GM21447 (cell line): ENCODE measurements around the gene FAM13C.

Source experiments
- ATAC-seq: cut with Tn5 transposase; IDR thresholded peaks from one replicate; pipeline ENCODE4 v1.9.1; 2021; ENCODE audit not compliant: unreplicated experiment

FAM13C gene

DNA sequence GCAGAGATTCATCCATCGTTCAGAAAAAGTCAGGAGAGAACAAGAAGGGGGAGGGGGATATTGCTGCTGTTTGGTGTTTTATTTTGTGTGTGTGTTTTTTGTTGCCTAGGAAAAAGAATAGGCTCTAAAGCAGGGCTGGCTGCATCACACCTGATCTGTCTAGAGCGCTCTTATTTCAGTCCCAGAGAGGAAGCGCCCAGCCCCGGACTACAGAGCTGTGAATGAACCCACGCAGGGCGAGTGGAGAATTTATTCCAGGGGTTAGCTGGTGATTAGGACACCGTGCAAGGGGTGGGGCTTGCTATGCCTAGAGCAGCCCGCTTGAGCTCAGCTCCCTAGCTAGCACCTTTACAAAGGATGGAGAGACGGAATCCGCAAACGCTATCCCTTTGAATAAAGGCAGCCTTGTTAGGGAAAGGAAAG, 621 bp upstream of the FAM13C start:
- ATAC-seq = no peak

DNA sequence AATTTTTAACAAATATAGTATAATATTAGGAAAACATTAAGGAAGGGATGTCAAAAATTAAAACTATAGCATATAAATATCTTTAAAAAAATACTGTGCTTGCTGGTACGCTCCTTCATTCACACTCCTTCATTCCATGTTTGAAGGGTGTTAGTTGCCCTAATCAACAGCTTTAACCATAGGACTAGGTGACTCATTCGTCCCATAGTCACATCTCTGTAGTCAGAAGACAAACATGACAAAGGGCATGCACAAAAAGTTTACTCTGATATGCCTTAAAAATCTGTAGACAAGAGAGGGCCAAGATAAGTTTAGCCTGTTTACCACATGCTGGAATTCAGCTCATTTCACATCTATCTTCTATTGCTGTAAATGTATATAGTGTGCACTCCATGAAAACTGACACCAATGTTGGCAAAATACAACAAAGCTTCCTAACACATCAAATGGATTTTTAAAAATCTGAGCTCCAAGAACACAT, 646 bp downstream of the FAM13C start:
- ATAC-seq = no peak

DNA sequence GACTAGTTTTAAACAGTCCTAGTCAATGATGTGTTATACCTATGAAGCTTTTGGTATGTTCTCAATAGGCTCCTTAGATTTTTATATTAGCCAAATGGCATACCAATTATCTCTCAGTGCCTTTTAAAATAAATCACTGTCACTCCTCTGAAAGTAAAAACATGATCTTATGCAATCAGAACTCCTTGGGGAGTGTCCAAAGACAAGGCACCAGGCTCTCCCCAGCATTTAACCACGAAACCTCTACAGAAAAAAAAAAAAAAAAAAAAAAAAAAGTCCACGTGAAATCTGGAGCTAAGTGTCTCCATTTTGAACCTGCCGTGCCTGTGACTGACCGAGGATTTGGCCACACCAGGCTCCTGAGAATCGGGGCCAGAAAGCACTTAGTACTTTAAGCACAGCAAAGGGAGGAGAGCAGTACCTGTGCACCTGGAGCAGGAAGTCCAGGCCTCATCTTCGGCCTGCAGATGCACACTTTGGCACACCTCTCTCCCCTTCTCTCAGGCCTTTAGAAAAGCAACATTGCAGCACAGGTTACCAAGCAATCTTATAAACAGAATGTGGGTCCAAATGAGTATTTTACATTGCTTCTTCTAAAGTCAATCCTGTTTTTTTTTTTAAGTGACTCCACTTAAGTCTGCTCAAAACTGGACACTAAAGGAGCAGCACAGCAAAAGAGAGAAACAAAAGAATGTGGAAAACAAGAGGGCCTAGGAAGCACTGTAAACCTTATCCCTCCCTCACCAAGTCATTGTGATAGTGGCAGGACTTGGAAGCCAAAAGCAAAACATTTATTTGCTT, 1.5 kb downstream of the FAM13C start:
- ATAC-seq = no peak

- ATAC-seq = no peak
Observed at GRCh38 chr10:59358576-59358975, 3.8 kb downstream of the FAM13C start.

- no peak for ATAC-seq
Observed at GRCh38 chr10:59354434-59354833, 7.9 kb downstream of the FAM13C start.

- ATAC-seq = no peak
Observed at GRCh38 chr10:59350558-59350957, 11.8 kb downstream of the FAM13C start.

GRCh38 chr10:59346321-59346720, 16.0 kb downstream of the FAM13C start:
- no peak for ATAC-seq

GRCh38 chr10:59342723-59343122, 19.6 kb downstream of the FAM13C start:
- no peak for ATAC-seq

DNA sequence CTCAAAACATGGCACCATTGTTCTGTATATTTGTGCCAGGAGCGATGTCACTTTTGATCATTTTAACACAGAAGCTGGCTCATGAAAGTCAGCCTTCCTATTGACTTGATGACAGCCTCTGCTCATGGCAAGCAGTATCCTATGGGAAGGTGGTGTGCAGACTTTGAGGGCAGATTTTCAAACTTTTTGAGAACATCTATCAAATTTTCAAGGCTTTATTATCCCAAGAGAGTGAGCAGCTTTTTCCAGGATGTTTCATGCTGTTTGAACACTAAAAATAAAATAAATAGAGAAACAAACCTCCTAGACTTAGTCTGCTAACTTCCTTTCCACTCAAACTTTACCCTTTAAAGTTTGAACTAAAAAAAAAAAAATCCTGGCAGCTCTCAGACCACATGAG, 20.3 kb downstream of the FAM13C start:
- no peak for ATAC-seq

GRCh38 chr10:59340285-59340684, 22.1 kb downstream of the FAM13C start:
- ATAC-seq = no peak

DNA sequence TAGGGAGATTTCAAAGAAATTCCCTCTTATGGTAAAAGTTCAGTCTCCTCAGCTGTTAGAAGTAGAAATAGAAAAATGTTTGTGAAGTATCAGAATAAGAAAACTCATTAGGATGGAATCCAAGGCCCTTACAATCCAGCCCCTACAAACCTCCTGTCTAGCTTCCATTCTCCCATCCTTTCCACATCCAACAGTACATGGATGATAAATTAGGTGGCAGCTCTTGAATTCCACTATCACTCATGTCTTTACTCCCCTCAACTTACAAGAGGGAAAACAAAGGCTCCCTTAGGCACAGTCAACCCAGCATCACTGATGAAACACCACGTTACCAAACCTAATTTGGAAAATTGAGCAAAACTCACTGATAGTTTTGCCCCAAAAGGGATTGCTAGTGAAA, 23.0 kb downstream of the FAM13C start:
- ATAC-seq = no peak

GRCh38 chr10:59337201-59337652, 25.1 kb downstream of the FAM13C start:
- ATAC-seq = no peak

DNA sequence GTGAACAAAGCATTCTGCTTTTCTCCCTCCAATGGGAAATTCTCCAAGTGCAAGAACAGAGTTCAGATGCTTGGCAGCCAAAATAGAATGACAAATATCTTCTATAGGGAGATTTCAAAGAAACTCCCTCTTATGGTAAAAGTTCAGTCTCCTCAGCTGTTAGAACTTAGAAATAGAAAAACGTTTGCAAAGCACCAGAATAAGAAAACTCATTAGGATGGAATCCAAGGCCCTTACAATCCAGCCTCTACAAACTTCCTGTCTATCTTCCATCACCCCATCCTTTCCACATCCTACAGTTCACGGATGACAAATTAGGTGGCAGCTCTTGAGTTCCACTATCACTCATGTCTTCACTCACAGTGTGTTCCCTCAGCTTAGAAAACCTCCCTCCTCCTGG, 25.7 kb downstream of the FAM13C start:
- ATAC-seq = no peak

DNA sequence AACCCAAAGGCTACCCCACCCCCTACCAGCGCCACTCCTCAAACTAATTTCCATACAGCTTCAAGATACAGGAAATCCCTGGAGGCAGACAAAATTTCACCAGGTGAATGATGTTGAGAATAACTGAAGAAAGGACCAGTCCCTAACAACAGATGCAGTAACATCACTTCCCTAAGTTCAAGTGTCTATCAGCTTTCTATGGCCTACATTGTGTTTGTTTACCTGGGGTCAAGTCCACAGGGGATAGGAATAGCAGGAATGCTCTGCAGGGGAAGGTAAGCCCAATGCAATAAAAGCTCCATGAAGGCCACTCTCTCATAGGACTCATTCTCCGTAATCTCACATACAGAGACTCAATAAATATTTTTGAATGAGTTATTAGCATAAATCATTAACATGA, 26.9 kb downstream of the FAM13C start:
- ATAC-seq = no peak

- no peak for ATAC-seq
Observed at GRCh38 chr10:59333701-59334100, 28.6 kb downstream of the FAM13C start.

- ATAC-seq = no peak
Observed at GRCh38 chr10:59332581-59332980, 29.8 kb downstream of the FAM13C start.

DNA sequence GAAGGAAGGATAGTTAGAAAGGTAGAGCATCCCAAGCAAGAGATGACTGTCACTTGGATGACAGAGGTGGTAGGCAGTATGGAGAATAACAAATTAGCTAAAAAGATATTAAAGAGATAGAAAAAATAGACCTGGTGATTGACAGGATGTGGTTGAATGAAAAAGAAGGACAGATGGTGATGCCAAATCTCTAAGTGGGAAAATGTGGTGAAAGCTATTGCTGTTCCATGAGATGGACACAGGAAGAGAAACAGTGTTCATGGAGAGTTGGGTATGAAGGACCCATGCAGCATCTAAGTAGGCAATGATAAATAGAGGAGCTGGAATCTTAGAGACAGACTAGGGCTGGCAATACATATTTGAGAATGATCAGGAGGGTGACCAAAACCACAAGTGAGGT, 30.7 kb downstream of the FAM13C start:
- ATAC-seq = no peak

DNA sequence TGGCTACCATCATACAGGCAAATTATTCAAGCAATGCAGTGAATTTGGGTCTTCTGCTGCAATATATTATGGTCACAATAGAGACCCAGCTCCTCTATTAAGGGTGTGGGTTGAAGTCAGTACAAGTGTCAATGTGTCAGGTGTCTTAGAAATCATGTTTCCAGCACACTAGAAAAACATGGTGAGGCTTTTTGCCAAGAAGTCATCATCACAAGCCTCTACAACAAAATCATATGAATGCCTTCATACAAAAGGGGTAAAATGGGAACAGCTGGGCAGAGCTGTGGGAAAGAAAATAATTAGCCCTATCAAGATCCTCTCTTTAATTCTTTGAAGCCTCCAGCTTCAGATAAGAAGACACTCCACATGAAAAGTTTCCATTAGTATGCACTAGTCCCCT, 37.2 kb downstream of the FAM13C start:
- no peak for ATAC-seq

- no peak for ATAC-seq
Observed at GRCh38 chr10:59324597-59324996, 37.8 kb downstream of the FAM13C start.

GRCh38 chr10:59323831-59324401, 38.4 kb downstream of the FAM13C start:
- ATAC-seq = no peak

GRCh38 chr10:59323036-59323459, 39.3 kb downstream of the FAM13C start:
- ATAC-seq = no peak

- no peak for ATAC-seq
Observed at GRCh38 chr10:59322131-59322530, 40.2 kb downstream of the FAM13C start.

DNA sequence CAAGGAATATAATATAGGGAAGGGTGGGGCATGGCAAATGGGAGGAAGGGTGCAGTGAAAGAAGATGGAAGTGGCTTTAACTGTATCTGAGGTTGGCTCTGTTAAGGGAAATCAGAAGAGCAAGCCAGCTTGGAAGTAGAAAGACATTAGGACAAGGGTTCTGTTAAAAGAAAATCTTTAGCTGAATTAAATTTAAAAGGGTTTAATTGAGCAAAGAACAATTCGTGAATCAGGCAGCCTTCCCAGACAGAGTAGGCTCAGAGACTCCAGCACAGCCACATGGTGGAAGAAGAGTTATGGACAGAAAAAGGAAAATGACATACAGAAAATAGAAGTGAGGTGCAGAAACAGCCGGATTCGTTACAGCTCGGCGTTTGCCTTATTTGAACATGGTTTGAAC, 42.0 kb downstream of the FAM13C start:
- ATAC-seq = no peak
